GM18498 (cell line): ENCODE measurements around the gene TMC8.
"Not testable (repeated sequence)": the region's sequence is repeated elsewhere in the genome, so short reads cannot be mapped to it uniquely, and the experiment has no call there.

ENCODE experiments used
- ATAC-seq: cut with Tn5 transposase; IDR thresholded peaks from one replicate; pipeline ENCODE4 v1.9.1; 2021; ENCODE audit warnings: mild to moderate bottlenecking, moderate library complexity; ENCODE audit not compliant: unreplicated experiment

Gene TMC8

DNA sequence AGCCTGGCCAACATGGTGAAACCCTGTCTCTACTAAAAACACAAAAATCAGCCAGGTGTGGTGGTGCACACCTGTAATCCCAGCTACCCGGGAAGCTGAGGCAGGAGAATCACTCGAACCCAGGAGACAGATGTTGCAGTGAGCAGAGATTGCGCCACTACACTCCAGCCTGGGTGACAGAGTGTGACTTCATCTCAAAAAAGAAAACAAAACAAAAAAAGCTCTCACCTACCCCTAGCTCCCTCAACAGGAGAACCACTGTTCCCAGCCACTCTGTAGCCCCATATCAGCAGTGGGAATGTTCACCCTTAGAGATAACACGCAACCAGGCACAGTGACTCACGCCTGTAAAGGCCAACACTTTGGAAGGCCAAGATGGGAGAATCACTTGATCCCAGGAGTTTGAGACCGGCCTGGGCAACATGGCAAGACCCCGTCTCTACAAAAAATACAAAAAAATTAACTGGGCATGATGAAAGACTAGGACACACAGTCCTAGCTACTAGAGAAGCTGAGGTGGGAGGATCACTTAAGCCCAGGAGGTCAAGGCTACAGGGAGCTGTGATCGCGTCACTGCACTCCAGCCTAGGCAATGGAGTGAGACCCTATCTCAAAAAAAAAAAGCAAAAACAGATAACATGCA is 5.4 kb downstream of the TMC8 start:
- no peak for ATAC-seq

DNA sequence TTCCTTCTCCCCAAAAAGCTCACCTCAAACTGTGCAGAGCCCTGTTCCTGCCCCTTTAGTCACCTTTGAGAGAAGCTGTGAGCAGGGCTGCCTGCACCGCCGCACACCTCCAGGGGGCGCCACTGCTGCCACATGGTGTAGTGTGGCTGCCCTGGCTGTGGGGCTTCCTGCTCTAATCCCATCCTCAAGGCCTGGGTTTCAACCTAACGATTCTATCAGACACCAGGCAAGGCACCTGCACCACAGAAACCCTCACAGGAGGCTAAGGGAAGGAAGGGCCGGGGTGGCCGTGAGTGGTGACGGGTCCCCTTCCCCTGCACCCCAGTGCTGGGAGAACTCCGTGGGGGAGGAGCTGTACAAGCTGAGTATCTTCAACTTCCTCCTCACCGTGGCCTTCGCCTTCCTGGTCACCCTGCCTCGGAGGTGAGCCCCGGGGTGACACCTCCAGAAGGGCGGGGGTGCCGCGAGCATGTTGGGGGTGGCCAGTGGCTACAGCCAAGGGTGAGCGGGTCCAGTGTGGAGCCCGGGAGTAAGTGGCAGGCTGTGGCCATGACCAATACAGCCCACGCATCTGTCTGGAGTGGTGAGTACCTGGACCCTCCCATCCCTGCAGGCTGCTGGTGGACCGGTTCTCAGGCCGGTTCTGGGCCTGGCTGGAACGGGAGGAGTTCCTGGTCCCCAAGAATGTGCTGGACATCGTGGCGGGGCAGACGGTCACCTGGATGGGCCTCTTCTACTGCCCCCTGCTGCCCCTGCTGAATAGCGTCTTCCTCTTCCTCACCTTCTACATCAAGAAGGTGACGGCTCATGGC is 7.0 kb downstream of the TMC8 start:
- ATAC-seq, result no peak

DNA sequence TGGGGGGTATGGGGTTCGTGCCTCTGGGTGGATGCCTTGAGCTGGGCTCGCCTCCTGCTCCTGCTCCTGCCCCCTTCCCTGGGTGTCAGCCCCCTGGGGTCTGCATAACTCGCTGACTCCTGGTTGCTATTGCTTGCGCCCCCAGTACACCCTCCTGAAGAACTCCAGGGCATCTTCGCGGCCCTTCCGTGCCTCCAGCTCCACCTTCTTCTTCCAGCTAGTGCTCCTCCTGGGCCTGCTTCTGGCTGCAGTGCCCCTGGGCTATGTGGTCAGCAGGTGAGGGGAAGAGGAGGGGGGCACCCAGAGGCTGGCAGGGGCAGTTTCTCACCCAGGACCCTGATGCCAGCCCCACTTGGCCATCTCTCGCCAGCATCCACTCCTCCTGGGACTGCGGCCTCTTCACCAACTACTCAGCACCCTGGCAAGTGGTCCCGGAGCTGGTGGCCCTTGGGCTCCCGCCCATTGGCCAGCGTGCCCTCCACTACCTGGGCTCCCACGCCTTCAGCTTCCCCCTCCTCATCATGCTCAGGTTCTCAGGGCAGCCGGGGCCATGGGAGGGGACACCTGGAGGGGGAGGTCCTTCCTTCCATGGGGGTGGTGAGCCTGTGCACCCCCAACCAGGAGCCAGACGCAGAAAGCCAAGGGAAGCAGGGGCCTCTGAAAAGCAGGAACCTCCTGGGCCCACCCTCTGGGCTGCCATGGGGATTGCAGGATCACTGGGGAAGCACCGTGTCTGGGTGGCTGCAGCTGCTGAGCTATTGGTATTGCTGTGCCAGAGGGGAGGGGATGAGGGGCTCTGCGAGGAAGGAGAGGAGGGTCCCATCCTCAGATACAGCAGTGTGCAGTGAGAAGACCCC is 7.9 kb downstream of the TMC8 start:
- no peak for ATAC-seq

DNA sequence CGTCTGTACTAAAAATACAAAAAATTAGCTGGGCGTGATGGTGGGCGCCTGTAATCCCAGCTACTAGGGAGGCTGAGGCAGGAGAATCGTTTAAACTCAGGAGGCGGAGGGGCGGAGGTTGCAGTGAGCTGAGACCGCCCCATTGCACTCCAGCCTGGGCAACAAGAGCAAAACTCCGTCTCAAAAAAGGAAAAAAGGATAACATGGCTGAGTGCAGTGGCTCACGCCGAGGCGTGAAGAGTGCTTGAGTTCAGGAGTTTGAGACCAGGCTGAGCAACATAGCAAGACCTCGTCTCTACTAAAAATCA is 9.2 kb downstream of the TMC8 start:
- not testable (repeated sequence) for ATAC-seq

DNA sequence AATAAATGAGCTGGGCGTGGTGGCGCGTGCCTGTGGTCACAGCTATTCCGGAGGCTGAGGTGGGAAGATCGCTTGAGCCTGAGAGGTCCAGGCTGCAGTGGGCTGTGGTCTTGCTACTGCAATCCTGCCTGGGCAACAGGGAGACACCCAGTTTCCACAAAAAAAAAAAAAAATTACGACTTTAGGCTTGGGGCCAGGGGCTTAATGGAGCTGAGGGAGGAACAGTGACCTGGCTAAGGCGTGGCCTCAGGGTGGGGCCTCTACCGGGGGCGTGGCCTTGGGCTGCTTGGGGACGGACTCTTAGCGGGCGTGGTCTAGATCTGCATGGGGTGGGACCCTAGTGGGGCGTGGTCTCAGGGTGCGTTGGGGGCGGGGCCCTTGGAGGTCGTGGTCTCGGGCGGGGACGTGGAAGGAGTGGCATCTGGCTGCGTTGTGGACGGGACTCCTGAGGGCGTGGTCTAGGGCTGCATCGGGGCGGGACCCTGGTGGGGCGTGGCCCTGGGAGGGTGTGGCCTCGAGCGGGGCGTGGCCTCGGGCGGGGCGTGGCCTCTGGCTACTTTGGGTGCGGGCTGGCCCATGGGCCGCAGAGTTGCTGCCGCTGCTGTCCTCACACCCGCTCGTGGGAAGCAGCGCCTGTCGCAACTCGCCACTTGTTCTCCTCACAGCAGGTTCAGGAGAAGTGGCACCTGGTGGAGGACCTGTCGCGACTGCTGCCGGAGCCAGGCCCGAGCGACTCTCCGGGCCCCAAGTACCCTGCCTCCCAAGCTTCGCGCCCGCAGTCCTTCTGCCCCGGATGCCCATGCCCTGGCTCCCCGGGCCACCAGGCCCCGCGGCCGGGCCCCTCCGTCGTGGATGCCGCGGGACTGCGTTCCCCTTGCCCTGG is 9.8 kb downstream of the TMC8 start:
- peak; percentile 72 for ATAC-seq

DNA sequence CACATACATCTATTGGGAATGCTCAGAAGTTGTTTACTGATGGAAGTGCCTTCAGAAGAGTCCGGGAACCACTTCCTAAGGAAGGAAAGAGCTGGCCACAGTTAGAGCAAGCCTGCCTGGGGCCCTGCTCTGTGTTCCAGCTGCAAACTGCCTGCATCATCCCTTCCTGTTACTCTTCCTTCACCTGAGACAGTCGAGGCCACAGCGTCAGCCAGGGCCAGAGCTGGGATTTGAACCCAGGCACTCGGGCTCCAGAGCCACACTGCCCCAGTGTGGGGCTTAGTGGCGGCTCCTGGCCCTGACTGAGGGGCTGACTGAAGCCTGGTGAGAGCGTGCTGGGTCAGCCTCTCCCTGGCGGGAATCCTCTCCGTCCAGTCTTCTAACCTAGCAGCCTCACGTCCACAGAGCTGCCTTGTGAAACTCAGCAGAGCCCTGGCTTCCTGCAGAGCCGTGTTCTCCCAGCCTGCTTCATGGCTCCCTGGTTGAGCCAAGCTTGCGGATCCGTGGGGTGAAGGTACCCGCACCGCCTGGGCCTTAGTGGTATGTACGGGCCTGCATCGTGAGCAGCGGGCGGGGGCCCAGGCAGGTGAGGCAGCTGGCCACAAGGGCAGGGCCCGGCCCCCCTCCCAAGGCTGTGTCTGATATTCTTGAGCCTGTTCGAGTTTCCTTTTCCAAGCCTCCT is 11.0 kb downstream of the TMC8 start:
- ATAC-seq, result no peak

DNA sequence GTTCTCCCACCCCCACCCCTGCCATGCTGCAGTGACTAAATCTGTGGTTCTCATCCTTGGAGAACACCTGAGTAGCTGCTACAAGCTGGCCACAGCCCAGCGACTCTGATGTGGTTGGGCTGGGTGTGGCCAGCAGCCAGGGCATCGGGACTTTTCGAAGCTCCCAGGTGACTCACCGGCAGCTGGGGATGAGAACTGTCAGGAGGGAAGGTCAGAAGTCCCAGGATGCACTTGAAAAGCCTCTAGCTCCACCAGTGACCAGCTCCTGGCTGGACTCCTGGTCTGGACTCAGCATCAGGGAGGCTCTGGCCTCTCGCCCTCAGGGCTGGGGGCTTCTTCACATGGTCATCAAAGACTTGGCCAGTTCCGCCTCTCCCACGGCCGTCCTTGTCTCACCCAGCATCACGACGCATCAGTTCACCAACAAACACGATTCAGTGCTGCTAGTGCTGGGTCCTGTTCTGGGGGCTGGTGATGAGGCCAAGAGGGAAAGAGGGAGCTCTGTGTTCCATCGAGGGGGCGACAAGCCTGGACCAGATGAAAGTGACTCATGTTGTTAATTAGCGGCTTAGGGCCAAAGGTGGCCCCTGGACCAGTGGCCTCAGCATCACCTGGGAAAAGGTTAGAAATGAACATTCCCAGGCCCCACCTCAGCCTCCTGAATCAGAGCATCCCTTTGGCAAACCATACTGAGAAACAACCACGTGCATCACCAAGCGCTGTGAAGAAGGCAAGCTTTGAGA is 11.7 kb downstream of the TMC8 start:
- no peak for ATAC-seq

DNA sequence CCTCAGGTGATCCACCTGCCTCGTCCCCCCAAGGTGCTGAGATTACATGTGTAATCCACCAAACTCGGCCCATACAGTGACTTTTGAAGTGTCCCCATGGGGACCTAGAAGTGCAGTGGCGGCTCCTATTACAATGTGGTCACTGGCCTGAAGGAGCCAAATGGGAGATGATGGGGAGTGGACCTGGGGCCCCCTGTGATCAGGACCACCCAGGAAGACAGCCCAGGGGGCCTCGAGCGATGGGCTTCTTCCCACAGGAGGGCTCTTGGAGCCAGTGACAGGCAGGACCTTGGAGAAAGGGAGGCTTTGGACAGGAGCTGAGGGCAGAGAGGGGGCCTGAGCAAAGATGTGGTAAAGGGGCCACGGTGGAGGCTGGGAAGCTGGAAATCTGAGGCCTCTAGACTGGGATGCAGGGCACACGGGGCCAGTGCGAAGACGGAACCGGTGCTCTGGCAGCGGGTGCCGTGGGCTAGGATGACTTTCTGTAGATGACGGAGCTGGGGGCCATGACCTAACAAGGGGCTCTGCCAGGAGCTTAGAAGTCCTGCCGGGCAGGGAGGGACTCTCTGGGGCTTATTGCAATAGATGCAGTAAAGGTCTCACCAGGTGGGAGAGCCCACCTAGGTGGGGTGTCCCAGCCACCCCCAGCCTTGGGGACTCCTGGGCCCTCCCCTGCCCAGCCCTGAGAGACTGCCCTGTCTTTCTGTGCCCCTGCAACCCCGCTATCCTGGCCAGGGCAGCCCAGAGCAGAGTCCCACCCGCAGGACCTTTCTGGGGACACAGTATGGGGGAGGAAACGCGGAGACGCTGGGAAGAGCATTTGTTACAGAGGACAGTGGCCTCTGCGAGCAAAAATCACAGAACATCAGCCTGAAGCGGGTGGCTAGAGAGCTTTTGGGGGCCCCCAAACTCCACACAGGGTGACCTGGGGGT is 12.9 kb downstream of the TMC8 start:
- ATAC-seq, result no peak

DNA sequence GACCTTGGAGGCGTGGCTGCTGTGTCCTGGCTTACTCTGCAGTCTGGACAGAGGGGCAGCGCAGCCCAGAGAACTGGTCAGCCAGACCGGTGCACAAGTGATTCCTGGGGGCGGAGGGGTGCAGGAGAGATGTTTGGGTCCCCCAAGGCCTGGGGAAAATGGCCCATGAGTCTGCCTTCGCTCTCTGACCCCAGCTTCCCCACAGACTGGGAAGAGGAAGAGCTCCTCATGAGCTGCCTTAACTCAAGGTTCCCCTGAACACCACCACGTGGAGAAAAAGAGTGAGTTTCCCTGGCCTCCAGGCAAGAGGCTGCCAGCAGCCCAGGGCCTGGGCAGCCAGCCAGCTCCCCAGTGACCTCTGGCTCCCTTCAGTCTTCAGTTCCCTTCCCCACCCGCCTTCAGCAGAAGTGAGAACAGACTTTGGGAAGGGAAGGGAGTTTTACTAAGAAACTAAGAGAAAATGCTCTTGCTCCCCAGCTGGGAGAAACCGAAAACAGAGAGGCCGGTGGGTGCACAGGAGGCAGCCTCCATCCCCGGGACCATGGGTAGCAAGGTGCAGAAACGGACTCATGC is 13.7 kb downstream of the TMC8 start:
- no peak for ATAC-seq

DNA sequence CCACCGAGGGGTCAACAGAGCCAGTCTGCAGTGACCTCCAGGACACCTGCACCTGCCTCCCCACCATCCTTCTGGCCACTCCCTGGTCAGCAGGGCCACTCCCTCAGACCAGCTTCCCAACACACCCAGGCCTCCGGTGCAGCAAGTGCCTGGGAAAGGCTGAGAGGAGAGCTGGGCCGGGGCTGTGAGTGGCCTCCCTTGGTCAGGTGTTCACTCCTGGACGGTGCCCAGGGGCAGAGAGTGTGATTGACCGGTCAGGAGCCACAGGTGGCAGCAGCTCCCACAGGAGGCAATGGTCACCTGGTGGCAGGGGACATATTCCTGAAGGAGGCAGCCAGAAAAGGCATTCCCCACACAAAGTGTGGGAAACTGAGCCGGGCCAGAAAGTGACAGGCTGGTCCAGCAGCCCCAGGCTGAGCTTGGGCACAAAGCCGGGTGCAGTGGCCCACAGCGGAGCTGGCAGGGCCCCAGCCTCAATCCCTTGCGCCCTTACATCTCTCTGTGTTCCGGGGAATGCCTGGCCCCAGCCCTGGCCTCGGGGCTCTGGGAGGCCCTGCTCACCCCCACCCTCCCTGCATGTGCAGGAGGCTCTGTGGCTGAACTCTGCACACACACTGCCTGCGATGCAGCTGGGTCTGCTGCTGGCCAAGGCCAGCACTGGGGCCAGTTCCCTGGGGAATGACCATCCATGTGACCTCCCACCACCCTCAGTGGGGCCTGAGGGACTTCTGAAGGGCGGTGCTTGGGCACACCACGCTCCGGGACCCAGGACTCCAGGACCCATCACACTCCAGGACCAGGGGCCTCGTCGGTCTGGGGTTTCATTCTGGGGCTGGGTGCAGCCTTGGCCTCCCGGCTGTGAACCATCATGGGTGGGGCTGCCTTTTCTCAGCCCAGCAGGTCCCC is 14.4 kb downstream of the TMC8 start:
- ATAC-seq, result no peak

DNA sequence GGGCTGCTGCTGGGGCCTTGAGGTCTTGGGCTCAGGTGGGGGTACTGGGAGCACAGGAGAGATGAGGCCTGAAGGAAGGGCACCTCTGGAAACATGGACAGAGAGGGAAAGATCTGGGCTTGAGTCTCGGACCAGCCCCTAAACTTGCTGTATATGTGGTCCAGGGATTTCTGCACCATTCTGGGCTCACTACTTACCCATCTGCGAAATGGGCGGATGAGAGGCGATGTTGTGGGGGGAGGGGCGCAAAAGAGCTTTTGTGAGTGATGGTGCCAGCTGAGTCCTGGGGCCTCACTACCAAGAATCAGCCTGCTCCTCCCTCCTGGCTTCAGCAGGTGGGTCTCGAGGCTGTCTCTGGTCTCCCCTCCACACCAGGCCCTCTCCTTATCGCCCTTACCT is 15.9 kb downstream of the TMC8 start:
- ATAC-seq, result no peak

DNA sequence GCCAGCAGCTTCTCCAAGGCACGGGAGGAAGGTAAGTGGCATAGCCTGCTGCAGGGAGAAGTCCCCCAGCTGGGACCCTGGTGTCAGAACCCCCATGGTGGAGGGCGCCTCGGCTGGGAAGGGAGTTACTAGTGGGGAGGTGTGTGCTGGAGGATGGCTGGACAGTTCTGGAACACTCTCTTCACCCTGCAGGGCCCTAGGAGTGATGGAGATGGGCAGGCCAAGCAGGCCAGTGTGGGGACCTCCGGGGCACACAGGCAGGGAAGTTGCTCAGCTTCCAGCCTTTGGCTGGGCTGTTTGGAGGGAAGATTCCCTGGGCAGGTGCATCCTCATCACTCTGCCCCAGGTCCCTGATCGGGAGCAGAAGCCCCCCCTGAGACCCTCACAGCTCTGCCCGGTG is 16.3 kb downstream of the TMC8 start:
- ATAC-seq, result no peak

DNA sequence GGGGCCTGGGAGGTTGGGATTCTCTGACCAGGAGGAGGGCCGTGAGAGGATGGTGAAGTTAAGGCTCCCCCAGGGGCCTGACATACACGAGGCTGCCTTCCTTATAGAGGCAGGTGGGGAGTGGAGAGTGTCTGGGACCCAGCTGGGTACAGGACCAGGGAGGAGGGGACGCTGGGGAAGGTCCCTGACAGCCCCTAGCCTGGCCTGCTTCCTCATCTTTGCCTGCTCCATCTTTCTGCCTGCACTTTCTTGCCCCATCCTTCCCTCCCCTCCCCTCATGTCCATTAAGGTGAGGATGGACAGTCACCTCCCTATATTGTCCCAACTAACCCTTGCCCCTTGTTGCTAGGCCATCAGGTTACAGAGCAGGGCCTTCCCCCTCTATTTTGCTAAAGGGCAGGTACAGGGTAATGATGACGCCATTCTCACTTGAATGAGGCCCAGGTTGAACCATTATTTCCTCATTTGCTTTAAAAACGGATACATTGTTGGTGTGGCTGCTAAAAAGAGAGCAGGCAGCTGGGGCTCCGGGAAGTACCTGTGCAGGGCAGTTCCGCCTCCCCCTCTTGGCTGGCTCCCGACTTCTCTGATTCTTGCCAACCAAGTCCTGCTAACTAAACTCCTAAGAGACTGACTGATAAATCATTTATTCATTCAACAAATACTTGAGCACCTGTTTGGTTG is 16.9 kb downstream of the TMC8 start:
- ATAC-seq, result no peak

DNA sequence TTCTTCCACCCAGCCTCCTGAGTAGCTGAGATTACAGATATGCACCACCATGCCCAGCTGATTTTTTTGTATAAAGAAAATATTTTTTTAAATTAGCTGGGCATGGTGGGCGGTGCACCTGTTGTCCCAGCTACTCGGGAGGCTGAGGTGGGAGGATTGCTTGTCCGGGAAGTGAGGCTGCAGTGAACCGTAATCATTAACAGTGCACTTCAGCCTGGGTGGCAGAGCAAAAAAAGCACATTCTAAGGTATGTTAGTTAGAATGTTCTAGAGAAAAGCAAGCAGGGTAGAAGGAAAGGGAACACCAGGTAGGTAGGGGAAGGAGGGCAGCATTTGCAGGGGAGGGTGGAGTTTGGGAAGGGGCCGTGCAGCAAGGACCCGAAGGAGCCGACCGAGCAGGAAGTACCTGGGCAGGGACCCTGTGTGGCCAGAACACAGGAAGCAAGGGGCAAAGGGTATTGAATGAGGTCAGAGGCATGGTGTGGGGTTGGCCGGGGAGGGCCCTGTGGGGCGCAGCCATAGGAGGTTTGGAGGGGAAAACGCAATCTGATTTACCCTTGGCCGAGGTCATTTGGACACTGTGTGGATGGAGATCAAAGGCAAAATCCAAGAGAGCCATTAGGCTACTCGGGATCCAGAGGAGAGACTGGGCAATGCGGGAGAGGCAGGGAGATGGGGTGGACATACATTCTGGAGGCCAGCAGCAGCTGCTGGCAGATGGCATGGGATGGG is 17.9 kb downstream of the TMC8 start:
- ATAC-seq, result no peak

DNA sequence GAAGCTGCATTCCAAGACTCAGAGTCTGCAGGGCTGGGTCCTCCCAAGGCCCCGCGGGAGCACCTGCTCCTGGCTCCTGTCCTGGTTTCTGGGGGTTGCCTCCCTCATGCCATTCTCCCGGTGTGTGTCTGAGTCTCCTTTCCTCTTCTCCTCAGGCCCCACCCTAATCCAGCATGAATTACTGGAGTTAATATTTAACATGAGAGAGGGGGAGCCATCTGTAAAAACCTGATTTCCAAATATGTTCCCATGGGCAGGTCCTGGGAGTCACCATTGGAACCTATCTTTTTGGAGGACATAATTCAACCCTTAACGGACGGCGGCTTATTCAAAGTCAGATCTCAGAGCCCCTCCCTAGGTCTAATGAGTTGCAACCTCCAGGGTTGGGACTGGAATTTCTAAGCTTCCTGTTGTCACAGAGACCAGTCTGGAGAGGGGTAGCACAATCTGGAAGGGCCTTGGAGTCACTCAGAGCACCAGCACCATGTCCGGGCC is 21.0 kb downstream of the TMC8 start:
- no peak for ATAC-seq
